HuH-7 (cell line): ENCODE data around the gene C5orf22.

Experiments used
- DNase-seq: peaks from one replicate; pipeline ENCODE4 v3.0.0; 2011; ENCODE audit warnings: low spot score

C5orf22 gene

DNA sequence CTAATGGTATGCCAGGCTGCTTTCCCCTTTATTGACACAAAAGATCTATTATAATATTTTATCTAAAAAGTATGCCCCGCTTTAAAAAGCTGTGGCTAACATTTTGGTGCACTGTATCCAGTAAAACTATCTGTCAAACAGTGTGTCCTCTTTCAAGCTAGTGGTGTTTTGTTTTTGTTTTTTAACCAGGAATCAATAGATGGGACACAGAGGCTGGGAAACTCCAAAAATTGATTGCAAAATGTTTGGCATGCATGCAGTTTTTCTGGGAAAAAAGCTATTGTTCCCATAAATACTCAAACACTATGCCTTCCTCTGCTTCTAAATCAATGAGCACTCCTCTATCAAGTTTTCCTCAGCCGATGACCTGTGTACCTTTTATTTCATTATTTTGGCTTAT lies 72.5 kb downstream of the C5orf22 start:
- no peak for DNase-seq
